ENCODE results near the gene YARS1. TPM values are rescaled to one million over a fixed set of nuclear protein-coding genes. Genes with fewer than 3 reads are reported as not detected.

The YARS1 gene
- total RNA-seq, 1 donor from 2014 or later, result 214 TPM

- H3K9me3 Mint-ChIP-seq, result no peaks in the 10 kb centered on the region
- intact Hi-C loops (cut with micrococcal nuclease), result no loop called here
- H3K27me3 Mint-ChIP-seq, result peaks cover 20% of the 10 kb centered on the region
- DNase-seq, result peak; percentile 67
- H3K27ac Mint-ChIP-seq, result no peak overlapping the region
- no peak overlapping the region for H3K4me3 Mint-ChIP-seq
- H3K4me1 Mint-ChIP-seq, result peaks cover 14% of the 10 kb centered on the region
- H3K36me3 Mint-ChIP-seq (ENCODE audit: low read depth), result no peaks in the 10 kb centered on the region
These were observed 57.6 kb downstream of the YARS1 start for GRCh38 chr1:32759521-32759981.

GRCh38 chr1:32758795-32759430 lies 58.2 kb downstream of the YARS1 start:
- no peak overlapping the region for H3K4me3 Mint-ChIP-seq
- DNase-seq, result no peak
- no peaks in the 10 kb centered on the region for H3K9me3 Mint-ChIP-seq
- H3K4me1 Mint-ChIP-seq, result peaks cover 18% of the 10 kb centered on the region
- peaks cover 25% of the 10 kb centered on the region for H3K27me3 Mint-ChIP-seq
- no peak overlapping the region for H3K27ac Mint-ChIP-seq
- H3K36me3 Mint-ChIP-seq (ENCODE audit: low read depth), result no peaks in the 10 kb centered on the region
- intact Hi-C loops (cut with micrococcal nuclease), result no loop called here

- H3K4me3 Mint-ChIP-seq, result no peak overlapping the region
- intact Hi-C loops (cut with micrococcal nuclease), result no loop called here
- H3K36me3 Mint-ChIP-seq (ENCODE audit: low read depth), result no peaks in the 10 kb centered on the region
- no peak for DNase-seq
- H3K9me3 Mint-ChIP-seq, result no peaks in the 10 kb centered on the region
- H3K4me1 Mint-ChIP-seq, result peaks cover 18% of the 10 kb centered on the region
- peaks cover 27% of the 10 kb centered on the region for H3K27me3 Mint-ChIP-seq
- H3K27ac Mint-ChIP-seq, result no peak overlapping the region
These were observed 58.9 kb downstream of the YARS1 start for GRCh38 chr1:32758177-32758794.

GRCh38 chr1:32757213-32757895 lies 59.8 kb downstream of the YARS1 start:
- Mint-ChIP-seq H3K27ac (no peak overlapping the region), H3K4me1 (peaks cover 18% of the 10 kb centered on the region)

GRCh38 chr1:32755810-32756159 lies 61.4 kb downstream of the YARS1 start:
- Mint-ChIP-seq H3K36me3 (ENCODE audit: low read depth) (no peaks in the 10 kb centered on the region), H3K9me3 (no peaks in the 10 kb centered on the region), H3K4me1 (peaks cover 19% of the 10 kb centered on the region), H3K27ac (no peak overlapping the region), H3K27me3 (peaks cover 39% of the 10 kb centered on the region), H3K4me3 (no peak overlapping the region)
- intact Hi-C loops (cut with micrococcal nuclease), result no loop called here
- DNase-seq, result no peak

More at GRCh38 chr1:32757213-32757895, 59.8 kb downstream of the YARS1 start:
- peaks cover 27% of the 10 kb centered on the region for H3K27me3 Mint-ChIP-seq
- no peaks in the 10 kb centered on the region for H3K36me3 Mint-ChIP-seq (ENCODE audit: low read depth)
- intact Hi-C loops (cut with micrococcal nuclease), result no loop called here
- no peaks in the 10 kb centered on the region for H3K9me3 Mint-ChIP-seq
- no peak for DNase-seq
- H3K4me3 Mint-ChIP-seq, result no peak overlapping the region

- no peak for DNase-seq
- H3K9me3 Mint-ChIP-seq, result no peaks in the 10 kb centered on the region
- H3K36me3 Mint-ChIP-seq (ENCODE audit: low read depth), result no peaks in the 10 kb centered on the region
- no peak overlapping the region for H3K4me3 Mint-ChIP-seq
- intact Hi-C loops (cut with micrococcal nuclease), result no loop called here
- no peak overlapping the region for H3K27ac Mint-ChIP-seq
- peaks cover 39% of the 10 kb centered on the region for H3K27me3 Mint-ChIP-seq
- peaks cover 18% of the 10 kb centered on the region for H3K4me1 Mint-ChIP-seq
These were observed 61.9 kb downstream of the YARS1 start for GRCh38 chr1:32755098-32755809.

GRCh38 chr1:32754317-32755097 lies 62.7 kb downstream of the YARS1 start:
- no peaks in the 10 kb centered on the region for H3K9me3 Mint-ChIP-seq
- no peaks in the 10 kb centered on the region for H3K36me3 Mint-ChIP-seq (ENCODE audit: low read depth)
- H3K27me3 Mint-ChIP-seq, result peaks cover 41% of the 10 kb centered on the region
- peak; percentile 77 for DNase-seq
- peak overlapping the region; percentile 51 for H3K27ac Mint-ChIP-seq
- H3K4me3 Mint-ChIP-seq, result peak overlapping the region; percentile 66
- intact Hi-C loops (cut with micrococcal nuclease), result no loop called here
- H3K4me1 Mint-ChIP-seq, result peaks cover 11% of the 10 kb centered on the region

- Mint-ChIP-seq H3K4me3 (peak overlapping the region; percentile 66), H3K27ac (peak overlapping the region; percentile 51), H3K36me3 (ENCODE audit: low read depth) (no peaks in the 10 kb centered on the region), H3K9me3 (no peaks in the 10 kb centered on the region), H3K4me1 (peaks cover 8% of the 10 kb centered on the region), H3K27me3 (peaks cover 44% of the 10 kb centered on the region)
- peak; percentile 92 for DNase-seq
- intact Hi-C loops (cut with micrococcal nuclease), result no loop called here
These were observed 63.4 kb downstream of the YARS1 start for GRCh38 chr1:32753532-32754316.

- Mint-ChIP-seq H3K27me3 (peaks cover 27% of the 10 kb centered on the region), H3K9me3 (no peaks in the 10 kb centered on the region), H3K27ac (no peak overlapping the region), H3K4me3 (no peak overlapping the region), H3K4me1 (peaks cover 8% of the 10 kb centered on the region), H3K36me3 (ENCODE audit: low read depth) (no peaks in the 10 kb centered on the region)
- DNase-seq, result no peak
- intact Hi-C loops (cut with micrococcal nuclease), result no loop called here
These were observed 67.4 kb downstream of the YARS1 start for GRCh38 chr1:32749771-32750170.

GRCh38 chr1:32749332-32749731 lies 67.8 kb downstream of the YARS1 start:
- intact Hi-C loops (cut with micrococcal nuclease), result no loop called here
- Mint-ChIP-seq H3K36me3 (ENCODE audit: low read depth) (no peaks in the 10 kb centered on the region), H3K4me3 (no peak overlapping the region), H3K9me3 (no peaks in the 10 kb centered on the region), H3K4me1 (peaks cover 6% of the 10 kb centered on the region), H3K27ac (no peak overlapping the region), H3K27me3 (peaks cover 27% of the 10 kb centered on the region)
- DNase-seq, result no peak

GRCh38 chr1:32748926-32749325 lies 68.2 kb downstream of the YARS1 start:
- DNase-seq, result no peak
- intact Hi-C loops (cut with micrococcal nuclease), result no loop called here
- no peaks in the 10 kb centered on the region for H3K9me3 Mint-ChIP-seq

GRCh38 chr1:32748348-32748747 lies 68.8 kb downstream of the YARS1 start:
- DNase-seq, result no peak
- no peaks in the 10 kb centered on the region for H3K9me3 Mint-ChIP-seq
- no peak overlapping the region for H3K27ac Mint-ChIP-seq
- no peaks in the 10 kb centered on the region for H3K36me3 Mint-ChIP-seq (ENCODE audit: low read depth)
- H3K4me3 Mint-ChIP-seq, result no peak overlapping the region
- intact Hi-C loops (cut with micrococcal nuclease), result no loop called here
- peaks cover 3% of the 10 kb centered on the region for H3K4me1 Mint-ChIP-seq
- H3K27me3 Mint-ChIP-seq, result peaks cover 32% of the 10 kb centered on the region

More at GRCh38 chr1:32748926-32749325, 68.2 kb downstream of the YARS1 start:
- Mint-ChIP-seq H3K27ac (no peak overlapping the region), H3K36me3 (ENCODE audit: low read depth) (no peaks in the 10 kb centered on the region), H3K4me3 (no peak overlapping the region), H3K27me3 (peaks cover 29% of the 10 kb centered on the region), H3K4me1 (peaks cover 3% of the 10 kb centered on the region)

- H3K27ac Mint-ChIP-seq, result no peak overlapping the region
- H3K36me3 Mint-ChIP-seq (ENCODE audit: low read depth), result no peaks in the 10 kb centered on the region
- no peaks in the 10 kb centered on the region for H3K4me1 Mint-ChIP-seq
- intact Hi-C loops (cut with micrococcal nuclease), result no loop called here
- H3K27me3 Mint-ChIP-seq, result peaks cover 35% of the 10 kb centered on the region
- no peaks in the 10 kb centered on the region for H3K9me3 Mint-ChIP-seq
- H3K4me3 Mint-ChIP-seq, result no peak overlapping the region
- no peak for DNase-seq
These were observed 71.0 kb downstream of the YARS1 start for GRCh38 chr1:32746130-32746529.
